Esophagus squamous epithelium (tissue), 5 donors: ENCODE results near the gene RASSF5. TPM values are rescaled to one million over a fixed set of nuclear protein-coding genes. Genes with fewer than 3 reads are reported as not detected.
A peak's percentile ranks its signal among the peaks of the same experiment; 100 is the strongest.

Experiments used
- DNase-seq: peaks from one replicate; lab custom pipeline; 2025; lab: John Stamatoyannopoulos, UW
- H3K27ac ChIP-seq, 4 donors: fragments of 200-600 bp; sonication (generic); one replicate each; pipeline ENCODE4 v1.5.1; 2016 to 2019; ENCODE audit warnings: mild to moderate bottlenecking in 1 of 4
- H3K27me3 ChIP-seq, 4 donors: fragments of 200-600 bp; sonication (generic); 1 replicate in 3 of 4; 2 replicates in 1 of 4; pipeline versions ENCODE4 v1.5.1 to v1.6.0; 2017 to 2021; ENCODE audit warnings: antibody characterized with exemption in 1 of 4
- H3K36me3 ChIP-seq, 3 donors: fragments of 200-600 bp; sonication (generic); one replicate each; pipeline ENCODE4 v1.5.1; 2016 to 2019
- H3K4me1 ChIP-seq, 3 donors: fragments of 200-600 bp; sonication (generic); one replicate each; pipeline ENCODE4 v1.5.1; 2017 to 2019
- H3K4me3 ChIP-seq, 4 donors: fragments of 200-600 bp; sonication (generic); 1 replicate in 3 of 4; 2 replicates in 1 of 4; pipeline ENCODE4 v1.5.1; 2016 to 2019; ENCODE audit warnings: mild to moderate bottlenecking in 2 of 4, moderate library complexity in 1 of 4
- H3K9me3 ChIP-seq, 3 donors: fragments of 200-600 bp; sonication (generic); one replicate each; pipeline ENCODE4 v1.5.1; 2016 to 2019
- POLR2A ChIP-seq, 4 donors: fragments of 450-650 bp; IDR thresholded peaks; one replicate each; pipeline ENCODE4 v1.6.1; 2017; ENCODE audit warnings: antibody characterized with exemption in 4 of 4, mild to moderate bottlenecking in 4 of 4, moderate library complexity in 3 of 4
- WGBS, 2 donors: methylation state at CpG; one replicate each; pipeline ENCODE4 v1.1.5; 2018; 5-methylcytosine and 5-hydroxymethylcytosine counted together
- intact Hi-C: fragments of 100-400 bp; cut with DNase I; formaldehyde crosslinking; loops from one replicate; pipeline ENCODE4 v1.15.0; 2022
- total RNA-seq, 4 donors: library from RNA; depleted of rRNA; stranded (reverse); fragments of >200 nt; gene quantifications; one replicate each; pipeline ENCODE4 v1.1.0, GENCODE V29; 2016
- TF ChIP-seq, protein P1 (sequence below), 6 experiments: fragments of 450-650 bp in 4 of 6; fragments of 200-600 bp in 2 of 6; sonication (generic) in 2 of 6; IDR thresholded peaks; one replicate each; pipeline ENCODE4 v1.5.1; 2016 to 2019; ENCODE audit warnings: antibody characterized with exemption in 6 of 6, mild to moderate bottlenecking in 4 of 6, moderate library complexity in 4 of 6
- donor health status: DM: yes; HTN: yes; CAD: no.

The RASSF5 gene
- total RNA-seq, 4 donors from 2014 or later: 29.2 to 85.3 (median 35.1) TPM

DNA sequence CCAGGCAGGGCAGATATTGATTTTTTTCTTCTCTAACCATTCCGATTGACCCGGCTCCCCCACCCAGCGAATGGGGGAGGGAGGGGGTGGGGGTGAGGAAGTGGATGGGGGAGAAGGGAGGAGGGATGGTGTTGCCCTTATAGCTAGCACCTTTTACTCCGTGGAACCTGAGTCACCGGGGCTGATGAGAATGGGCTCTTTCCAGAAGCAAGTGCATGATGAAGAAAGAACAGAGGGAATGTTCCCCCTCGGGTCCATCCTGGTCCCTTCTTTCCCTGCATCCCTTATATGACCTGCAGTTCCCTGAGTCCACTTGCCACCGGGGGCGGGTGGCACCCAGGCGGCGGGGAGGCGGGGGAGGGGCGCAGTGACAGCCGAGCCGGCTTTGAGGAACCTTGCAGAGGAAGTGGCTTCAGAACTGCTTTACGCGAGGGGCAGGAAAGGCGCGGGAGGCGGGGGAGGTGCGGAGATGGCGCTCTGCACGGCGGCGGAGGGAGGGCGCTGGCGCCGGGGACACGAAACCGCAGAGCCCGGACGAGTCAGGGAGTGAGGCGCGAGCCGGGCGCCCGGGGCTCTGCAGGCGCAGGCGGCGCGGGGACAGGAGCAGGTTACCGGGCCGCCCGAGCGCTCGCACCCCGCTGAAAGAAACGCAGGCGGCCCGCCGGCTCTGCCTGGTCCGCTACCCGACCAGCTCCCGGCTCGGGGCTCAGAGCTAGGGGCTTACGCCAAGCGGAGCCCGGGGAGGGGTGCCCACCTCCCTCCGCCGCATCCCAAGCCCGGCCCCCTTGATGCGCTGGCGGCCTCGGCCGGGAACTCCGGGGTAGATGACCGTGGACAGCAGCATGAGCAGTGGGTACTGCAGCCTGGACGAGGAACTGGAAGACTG is 49.7 kb downstream of the RASSF5 start:
- H3K36me3 ChIP-seq: peaks cover 0 to 11% (median 5%) of the 10 kb centered on the region in 3 donors
- no peaks in the 10 kb centered on the region for H3K9me3 ChIP-seq
- H3K27me3 ChIP-seq: no peaks in the 10 kb centered on the region
- intact Hi-C loops: no loop called here
- TF ChIP-seq, protein P1, sequence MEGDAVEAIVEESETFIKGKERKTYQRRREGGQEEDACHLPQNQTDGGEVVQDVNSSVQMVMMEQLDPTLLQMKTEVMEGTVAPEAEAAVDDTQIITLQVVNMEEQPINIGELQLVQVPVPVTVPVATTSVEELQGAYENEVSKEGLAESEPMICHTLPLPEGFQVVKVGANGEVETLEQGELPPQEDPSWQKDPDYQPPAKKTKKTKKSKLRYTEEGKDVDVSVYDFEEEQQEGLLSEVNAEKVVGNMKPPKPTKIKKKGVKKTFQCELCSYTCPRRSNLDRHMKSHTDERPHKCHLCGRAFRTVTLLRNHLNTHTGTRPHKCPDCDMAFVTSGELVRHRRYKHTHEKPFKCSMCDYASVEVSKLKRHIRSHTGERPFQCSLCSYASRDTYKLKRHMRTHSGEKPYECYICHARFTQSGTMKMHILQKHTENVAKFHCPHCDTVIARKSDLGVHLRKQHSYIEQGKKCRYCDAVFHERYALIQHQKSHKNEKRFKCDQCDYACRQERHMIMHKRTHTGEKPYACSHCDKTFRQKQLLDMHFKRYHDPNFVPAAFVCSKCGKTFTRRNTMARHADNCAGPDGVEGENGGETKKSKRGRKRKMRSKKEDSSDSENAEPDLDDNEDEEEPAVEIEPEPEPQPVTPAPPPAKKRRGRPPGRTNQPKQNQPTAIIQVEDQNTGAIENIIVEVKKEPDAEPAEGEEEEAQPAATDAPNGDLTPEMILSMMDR (IDR thresholded peaks at IDR 0.05): no peak
- peak in 2 of 4 donors; percentile 69 to 76 for TF ChIP-seq POLR2A (IDR thresholded peaks at IDR 0.05)
- WGBS, 2 donors: 0 to 5% methylated on average over 4 to 11 of the region's 67 CpGs
- DNase-seq: peak; percentile 40
- H3K27ac ChIP-seq: peak overlapping the region; percentile 62 to 85 (median 72)
- H3K4me1 ChIP-seq: peaks cover 22 to 77% (median 35%) of the 10 kb centered on the region in 3 donors
- H3K4me3 ChIP-seq: peak overlapping the region; percentile 42 to 65 (median 54)

DNA sequence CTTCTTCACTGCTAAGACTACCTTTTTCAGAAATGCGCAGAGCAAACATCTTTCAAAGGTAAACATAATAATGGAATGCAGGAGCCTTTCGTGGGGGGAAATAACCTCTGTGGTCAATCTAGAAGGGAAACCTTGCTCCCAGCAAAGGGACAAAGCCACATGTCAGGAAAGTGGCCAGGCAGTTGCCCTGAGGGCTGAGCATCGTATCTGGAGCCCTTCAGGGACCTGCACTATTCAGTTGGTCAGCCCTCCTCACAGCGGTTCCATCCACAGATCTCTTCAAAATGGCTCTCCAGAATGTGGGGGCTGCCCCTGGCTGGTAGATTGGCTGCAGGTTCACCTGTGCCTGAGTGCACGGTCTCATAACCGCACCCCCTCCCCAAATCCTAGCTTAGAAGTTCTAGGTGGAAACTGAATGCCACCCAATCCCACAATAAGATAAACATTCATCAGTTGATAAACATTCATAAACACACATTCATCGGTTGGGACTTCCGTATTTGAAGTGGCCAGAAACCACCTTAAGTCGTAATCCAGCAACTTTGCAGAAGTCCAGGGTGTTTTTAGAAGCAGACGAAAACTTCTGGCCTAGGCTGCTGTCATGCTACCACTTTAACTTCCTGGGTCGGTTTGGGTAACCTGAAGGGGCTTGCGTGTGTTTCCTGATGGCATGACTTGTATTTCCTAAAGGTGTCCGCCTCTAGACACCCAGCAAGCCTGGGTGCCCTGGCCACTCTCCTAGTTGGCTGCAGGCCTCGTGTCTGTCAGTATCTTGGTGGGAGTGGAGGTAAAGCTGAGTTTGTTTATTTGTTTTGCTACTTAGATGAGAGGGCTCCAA is 50.5 kb downstream of the RASSF5 start:
- H3K4me1 ChIP-seq: peaks cover 22 to 68% (median 35%) of the 10 kb centered on the region in 3 donors
- H3K27ac ChIP-seq: peak overlapping the region; percentile 62 to 85 (median 72)
- H3K27me3 ChIP-seq: no peaks in the 10 kb centered on the region
- H3K36me3 ChIP-seq: peaks cover 0 to 20% (median 5%) of the 10 kb centered on the region in 3 donors
- intact Hi-C loops: no loop called here
- WGBS, 2 donors: 59 to 61% methylated on average over 12 to 13 of the region's 14 CpGs
- H3K4me3 ChIP-seq: peak overlapping the region; percentile 42 to 65 (median 54)
- no peaks in the 10 kb centered on the region for H3K9me3 ChIP-seq
- DNase-seq: no peak
- no peak for TF ChIP-seq POLR2A (IDR thresholded peaks at IDR 0.05)
- TF ChIP-seq, protein P1 (IDR thresholded peaks at IDR 0.05): no peak

GRCh38 chr1:206558794-206559671 is 51.7 kb downstream of the RASSF5 start:
- Histone ChIP-seq H3K4me3 (peak overlapping the region in 3 of 4 donors; percentile 48 to 65 (median 60)), H3K36me3 (peaks cover 0 to 29% (median 5%) of the 10 kb centered on the region in 3 donors), H3K9me3 (no peaks in the 10 kb centered on the region), H3K27ac (peak overlapping the region; percentile 62 to 85 (median 72)), H3K27me3 (no peaks in the 10 kb centered on the region), H3K4me1 (peaks cover 22 to 72% (median 35%) of the 10 kb centered on the region in 3 donors)
- 73 to 82% methylated on average over 6 of the region's 6 CpGs for WGBS, 2 donors
- intact Hi-C loops: no loop called here
- DNase-seq: no peak
- TF ChIP-seq, protein P1 (IDR thresholded peaks at IDR 0.05): no peak
- TF ChIP-seq POLR2A (IDR thresholded peaks at IDR 0.05): no peak

GRCh38 chr1:206559672-206559995 is 52.3 kb downstream of the RASSF5 start:
- WGBS, 2 donors: 73 to 82% methylated on average over 5 of the region's 5 CpGs
- peak overlapping the region in 3 of 4 donors; percentile 48 to 65 (median 60) for H3K4me3 ChIP-seq

More at GRCh38 chr1:206559672-206559995, 52.3 kb downstream of the RASSF5 start:
- TF ChIP-seq, protein P1 (IDR thresholded peaks at IDR 0.05): no peak
- TF ChIP-seq POLR2A (IDR thresholded peaks at IDR 0.05): no peak
- Histone ChIP-seq H3K27ac (peak overlapping the region; percentile 11 to 71 (median 38)), H3K9me3 (no peaks in the 10 kb centered on the region), H3K4me1 (peaks cover 22 to 74% (median 35%) of the 10 kb centered on the region in 3 donors), H3K27me3 (no peaks in the 10 kb centered on the region), H3K36me3 (peaks cover 0 to 35% (median 5%) of the 10 kb centered on the region in 3 donors)
- no peak for DNase-seq
- intact Hi-C loops: no loop called here
